ENCODE data around the gene TBXA2R. TPM values are rescaled to one million over a fixed set of nuclear protein-coding genes. Genes with fewer than 3 reads are reported as not detected.
A peak's percentile ranks its signal among the peaks of the same experiment; 100 is the strongest.

Gene TBXA2R
- total RNA-seq, 1 experiment from 2014 or later, result not detected

- DNase-seq, result no peak
- Histone ChIP-seq H3K4me2 (peak overlapping the region; percentile 89), H3K9me2 (ENCODE audit: insufficient read depth) (no peaks in the 10 kb centered on the region), H3K4me3 (peak overlapping the region; percentile 76; the same call in 1 of the 2 replicates), H3K27me3 (ENCODE audit: insufficient read depth, low read depth) (no peaks in the 10 kb centered on the region), H3F3A (ENCODE audit: insufficient read depth, low read depth) (no peaks in the 10 kb centered on the region), H3K9me3 (ENCODE audit: insufficient read depth, low read depth) (no peaks in the 10 kb centered on the region), H3K79me2 (ENCODE audit: low read depth) (peaks cover 25% of the 10 kb centered on the region), H3K4me1 (replicated peaks; ENCODE audit: insufficient read depth) (peaks cover 5% of the 10 kb centered on the region; the same call in 1 of the 2 replicates), H3K36me3 (ENCODE audit: low read depth) (no peaks in the 10 kb centered on the region), H3K27ac (no peak overlapping the region), H4K20me1 (ENCODE audit: insufficient read depth) (0 out of 2 replicates have a peak, but pooled peaks cover 8% of the 10 kb centered on the region), H2AFZ (peak overlapping the region; percentile 48; the same call in 1 of the 2 replicates)
- no peak for TF ChIP-seq EZH2 (IDR thresholded peaks at IDR 0.05; ENCODE audit: low read depth)
- TF ChIP-seq, protein P1, sequence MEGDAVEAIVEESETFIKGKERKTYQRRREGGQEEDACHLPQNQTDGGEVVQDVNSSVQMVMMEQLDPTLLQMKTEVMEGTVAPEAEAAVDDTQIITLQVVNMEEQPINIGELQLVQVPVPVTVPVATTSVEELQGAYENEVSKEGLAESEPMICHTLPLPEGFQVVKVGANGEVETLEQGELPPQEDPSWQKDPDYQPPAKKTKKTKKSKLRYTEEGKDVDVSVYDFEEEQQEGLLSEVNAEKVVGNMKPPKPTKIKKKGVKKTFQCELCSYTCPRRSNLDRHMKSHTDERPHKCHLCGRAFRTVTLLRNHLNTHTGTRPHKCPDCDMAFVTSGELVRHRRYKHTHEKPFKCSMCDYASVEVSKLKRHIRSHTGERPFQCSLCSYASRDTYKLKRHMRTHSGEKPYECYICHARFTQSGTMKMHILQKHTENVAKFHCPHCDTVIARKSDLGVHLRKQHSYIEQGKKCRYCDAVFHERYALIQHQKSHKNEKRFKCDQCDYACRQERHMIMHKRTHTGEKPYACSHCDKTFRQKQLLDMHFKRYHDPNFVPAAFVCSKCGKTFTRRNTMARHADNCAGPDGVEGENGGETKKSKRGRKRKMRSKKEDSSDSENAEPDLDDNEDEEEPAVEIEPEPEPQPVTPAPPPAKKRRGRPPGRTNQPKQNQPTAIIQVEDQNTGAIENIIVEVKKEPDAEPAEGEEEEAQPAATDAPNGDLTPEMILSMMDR (conservative IDR thresholded peaks at IDR 0.05), result no peak
- POLR2A ChIA-PET (ENCODE audit: unreplicated experiment), result interaction anchor here (0.6 kb wide), 1 partner anchor 132 kb away, joined by 9 read pairs; no protein-coding TSS in a partner anchor
- BruUV-seq (replicated peaks), result no TSS peak
- CTCF ChIA-PET, result no interaction called here
- intact Hi-C loops (cut with micrococcal nuclease; ENCODE audit: unreplicated experiment), result loop anchor here (5.0 kb wide), 1 partner anchor 70 kb away; the partner anchor contains the start of gene MFSD12
Measured at GRCh38 chr19:3627351-3627723, 20.7 kb upstream of the TBXA2R start.

GRCh38 chr19:3626473-3627350 is 20.0 kb upstream of the TBXA2R start, which contains the start of gene CACTIN:
Gene CACTIN, minus strand, starts transcription at chr19:3626790. Its CDS starts 28 bp downstream, at chr19:3626762.
- DNase-seq, result peak; percentile 90 to 95
- H3K9me2 ChIP-seq (ENCODE audit: insufficient read depth), result no peaks in the 10 kb centered on the region
- peak within 1 kb of the TSS; percentile 89 for H3K4me2 ChIP-seq
- BruUV-seq (replicated peaks), result no TSS peak
- no peaks in the 10 kb centered on the region for H3K9me3 ChIP-seq (ENCODE audit: insufficient read depth, low read depth)
- peaks cover 5% of the 10 kb centered on the region; the same call in 1 of the 2 replicates for H3K4me1 ChIP-seq (replicated peaks; ENCODE audit: insufficient read depth)
- H4K20me1 ChIP-seq (ENCODE audit: insufficient read depth), result 0 out of 2 replicates have a peak, but pooled peaks cover 8% of the 10 kb centered on the region
- ChIA-PET POLR2A (ENCODE audit: unreplicated experiment) (interaction anchor here (0.6 kb wide), 1 partner anchor 132 kb away, joined by 9 read pairs; no protein-coding TSS in a partner anchor), CTCF (no interaction called here)
- peak within 1 kb of the TSS; percentile 76 for H3K4me3 ChIP-seq
- no peaks in the 10 kb centered on the region for H3F3A ChIP-seq (ENCODE audit: insufficient read depth, low read depth)
- H3K27ac ChIP-seq, result peak within 1 kb of the TSS; percentile 77
- H3K27me3 ChIP-seq (ENCODE audit: insufficient read depth, low read depth), result no peaks in the 10 kb centered on the region
- intact Hi-C loops (cut with micrococcal nuclease; ENCODE audit: unreplicated experiment), result loop anchor here (5.0 kb wide), 1 partner anchor 69 kb away; the partner anchor contains the start of gene MFSD12
- no peak for TF ChIP-seq EZH2 (IDR thresholded peaks at IDR 0.05; ENCODE audit: low read depth)
- TF ChIP-seq, protein P1 (conservative IDR thresholded peaks at IDR 0.05), result no peak
- H3K36me3 ChIP-seq (ENCODE audit: low read depth), result no peaks in the 10 kb centered on the region
- peaks cover 25% of the 10 kb centered on the region for H3K79me2 ChIP-seq (ENCODE audit: low read depth)
- peak within 1 kb of the TSS; percentile 76 for H2AFZ ChIP-seq

GRCh38 chr19:3625996-3626472 is 19.4 kb upstream of the TBXA2R start:
- Histone ChIP-seq H3F3A (ENCODE audit: insufficient read depth, low read depth) (no peaks in the 10 kb centered on the region), H3K27ac (no peak overlapping the region), H3K9me2 (ENCODE audit: insufficient read depth) (no peaks in the 10 kb centered on the region), H3K9me3 (ENCODE audit: insufficient read depth, low read depth) (no peaks in the 10 kb centered on the region), H3K4me2 (peak overlapping the region; percentile 89), H3K79me2 (ENCODE audit: low read depth) (peaks cover 25% of the 10 kb centered on the region), H2AFZ (peak overlapping the region; percentile 76), H4K20me1 (ENCODE audit: insufficient read depth) (0 out of 2 replicates have a peak, but pooled peaks cover 8% of the 10 kb centered on the region), H3K4me3 (peak overlapping the region; percentile 76), H3K4me1 (replicated peaks; ENCODE audit: insufficient read depth) (peaks cover 5% of the 10 kb centered on the region; the same call in 1 of the 2 replicates), H3K27me3 (ENCODE audit: insufficient read depth, low read depth) (no peaks in the 10 kb centered on the region), H3K36me3 (ENCODE audit: low read depth) (no peaks in the 10 kb centered on the region)
- DNase-seq, result no peak
- ChIA-PET CTCF (no interaction called here), POLR2A (ENCODE audit: unreplicated experiment) (no interaction called here)
- no TSS peak for BruUV-seq (replicated peaks)
- intact Hi-C loops (cut with micrococcal nuclease; ENCODE audit: unreplicated experiment), result loop anchor here (5.0 kb wide), 1 partner anchor 69 kb away; the partner anchor contains the start of gene MFSD12
- no peak for TF ChIP-seq EZH2 (IDR thresholded peaks at IDR 0.05; ENCODE audit: low read depth)
- TF ChIP-seq, protein P1 (conservative IDR thresholded peaks at IDR 0.05), result no peak

Measured in PC-9 (cell line).